HG02884 (cell line): Measurements from ENCODE around the gene MDGA2.
"Not testable (repeated sequence)": the region's sequence is repeated elsewhere in the genome, so short reads cannot be mapped to it uniquely, and the experiment has no call there.

Experiments used
- ATAC-seq: cut with Tn5 transposase; IDR thresholded peaks from one replicate; pipeline ENCODE4 v1.9.1; 2021; ENCODE audit warnings: mild to moderate bottlenecking, moderate library complexity; ENCODE audit not compliant: unreplicated experiment

Gene MDGA2

GRCh38 chr14:47246367-47246766 lies 429.0 kb downstream of the MDGA2 start:
- no peak for ATAC-seq

GRCh38 chr14:47242579-47242978 lies 432.8 kb downstream of the MDGA2 start:
- ATAC-seq, result not testable (repeated sequence)

- ATAC-seq, result no peak
Observed at GRCh38 chr14:47240748-47241437, 434.5 kb downstream of the MDGA2 start.

DNA sequence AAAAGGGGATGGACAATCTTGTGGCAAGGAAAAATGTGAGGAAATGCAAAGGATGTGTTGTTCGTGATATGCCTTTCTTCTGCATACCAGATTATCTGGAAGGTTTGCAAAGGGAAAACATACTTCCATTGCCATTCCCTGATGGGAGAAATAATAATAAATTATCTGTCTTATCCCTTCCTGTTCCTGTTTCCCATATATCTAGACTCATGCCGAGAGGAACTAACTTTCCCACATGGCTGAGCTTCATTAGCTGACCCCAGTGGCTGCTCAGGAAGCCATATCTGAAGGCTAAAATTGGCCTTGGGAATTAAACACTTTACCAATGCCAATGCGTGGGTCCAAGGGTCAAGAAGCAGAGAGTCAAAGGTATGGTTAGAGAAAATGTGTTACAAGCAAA lies 439.8 kb downstream of the MDGA2 start:
- ATAC-seq, result no peak

GRCh38 chr14:47226877-47227520 lies 448.4 kb downstream of the MDGA2 start:
- ATAC-seq, result no peak

- ATAC-seq, result no peak
Observed at GRCh38 chr14:47223656-47224055, 451.7 kb downstream of the MDGA2 start.

GRCh38 chr14:47220096-47220495 lies 455.3 kb downstream of the MDGA2 start:
- no peak for ATAC-seq

DNA sequence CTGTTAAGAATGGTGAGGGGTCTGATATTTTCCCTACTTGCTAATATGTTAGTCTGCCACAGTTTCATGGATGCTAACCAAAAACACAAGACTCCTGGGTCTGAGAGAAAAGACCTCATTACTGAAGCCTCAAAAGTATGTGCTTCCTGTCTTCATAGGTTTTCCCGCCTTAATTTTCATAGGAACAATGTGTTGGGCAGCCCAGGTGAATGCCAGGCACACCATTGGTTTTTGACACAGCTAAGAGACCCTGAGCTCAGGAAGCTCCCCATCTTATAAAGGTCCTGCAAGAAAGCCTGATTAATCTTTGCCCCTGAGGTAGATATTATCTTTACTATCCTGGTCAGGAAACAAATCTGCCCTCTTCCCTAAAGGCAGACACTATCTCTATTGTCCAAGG lies 464.1 kb downstream of the MDGA2 start:
- no peak for ATAC-seq

- ATAC-seq, result no peak
Observed at GRCh38 chr14:47210099-47210498, 465.3 kb downstream of the MDGA2 start.

DNA sequence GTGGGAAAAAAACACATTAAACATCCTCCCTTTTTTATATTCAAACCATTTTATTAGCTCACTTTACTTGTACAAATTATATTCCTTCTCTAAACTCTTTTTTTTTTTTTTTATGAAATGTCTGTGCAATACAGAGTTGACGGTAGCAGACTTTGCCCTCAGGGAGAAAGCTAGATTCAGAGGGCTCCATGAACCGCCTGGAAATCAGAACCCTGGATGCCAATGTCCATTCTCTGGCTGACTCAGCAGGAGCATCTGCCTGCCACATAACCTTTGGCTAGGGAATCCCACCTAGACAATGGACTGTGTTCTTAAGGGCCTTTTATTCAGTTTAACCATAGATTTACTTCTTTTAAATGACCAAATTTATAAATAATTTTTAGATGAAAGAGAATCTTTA lies 467.0 kb downstream of the MDGA2 start:
- ATAC-seq, result no peak

DNA sequence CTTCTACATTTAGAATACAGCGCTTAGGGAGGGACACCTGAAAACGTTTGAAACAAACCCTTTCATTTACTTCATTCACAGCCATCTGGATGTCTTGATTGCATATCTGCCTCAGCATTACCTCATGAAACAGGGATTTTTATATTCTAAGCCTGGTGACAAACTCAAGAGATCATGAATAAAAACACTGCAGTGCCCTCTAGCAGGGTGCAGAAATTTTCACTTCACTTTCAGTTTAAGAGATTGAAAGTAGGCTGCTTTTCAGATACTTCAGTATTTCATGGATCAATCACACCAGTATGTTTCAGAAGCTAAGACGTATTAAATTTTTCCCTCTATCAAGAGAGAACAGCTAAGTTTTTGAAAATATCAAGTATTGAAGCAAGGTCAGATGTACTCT lies 467.8 kb downstream of the MDGA2 start:
- ATAC-seq, result no peak

DNA sequence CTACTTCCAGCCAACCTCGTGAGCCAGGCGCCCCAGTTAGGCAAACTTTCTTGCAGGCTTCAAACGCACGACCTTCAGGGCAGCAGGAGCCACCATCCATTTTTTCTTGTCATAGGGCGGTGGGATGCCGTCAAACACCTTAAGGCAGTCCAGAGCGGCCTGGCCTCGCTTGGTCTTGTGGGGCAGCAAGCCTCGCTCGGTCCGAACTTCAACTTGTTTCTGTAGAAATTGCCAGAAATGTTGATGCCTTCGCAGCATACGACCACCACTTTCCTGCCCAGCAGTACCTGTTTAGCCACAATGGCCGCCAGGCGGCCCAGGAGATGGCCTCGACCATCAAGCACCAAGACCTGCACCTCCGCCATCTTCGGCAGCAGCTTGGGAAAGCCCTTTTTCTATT lies 474.7 kb downstream of the MDGA2 start:
- ATAC-seq, result no peak

GRCh38 chr14:47195582-47195981 lies 479.8 kb downstream of the MDGA2 start:
- no peak for ATAC-seq

- ATAC-seq, result no peak
Observed at GRCh38 chr14:47194055-47194454, 481.4 kb downstream of the MDGA2 start.

- not testable (repeated sequence) for ATAC-seq
Observed at GRCh38 chr14:47192203-47192602, 483.2 kb downstream of the MDGA2 start.

- ATAC-seq, result no peak
Observed at GRCh38 chr14:47191700-47192099, 483.7 kb downstream of the MDGA2 start.

- ATAC-seq, result no peak
Observed at GRCh38 chr14:47189911-47190484, 485.4 kb downstream of the MDGA2 start.

GRCh38 chr14:47186486-47186885 lies 488.9 kb downstream of the MDGA2 start:
- ATAC-seq, result no peak

DNA sequence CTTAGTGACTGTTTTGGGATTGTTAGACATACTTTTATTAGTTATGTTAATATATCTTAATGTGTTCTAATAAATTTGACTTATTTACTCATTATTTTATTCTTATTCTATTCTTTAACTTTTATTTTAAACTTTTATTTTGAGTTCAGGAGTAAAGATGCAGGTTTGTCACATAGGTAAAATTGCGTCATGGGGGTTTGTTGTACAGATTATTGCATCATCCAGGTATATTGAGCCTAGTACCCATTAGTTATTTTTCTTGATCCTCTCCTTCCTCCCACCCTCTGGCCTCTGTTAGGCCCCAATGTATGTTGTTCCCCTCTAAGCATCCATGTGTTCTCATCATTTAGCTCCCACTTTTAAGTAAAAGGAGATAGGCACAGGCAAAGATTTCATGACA lies 495.5 kb downstream of the MDGA2 start:
- no peak for ATAC-seq

DNA sequence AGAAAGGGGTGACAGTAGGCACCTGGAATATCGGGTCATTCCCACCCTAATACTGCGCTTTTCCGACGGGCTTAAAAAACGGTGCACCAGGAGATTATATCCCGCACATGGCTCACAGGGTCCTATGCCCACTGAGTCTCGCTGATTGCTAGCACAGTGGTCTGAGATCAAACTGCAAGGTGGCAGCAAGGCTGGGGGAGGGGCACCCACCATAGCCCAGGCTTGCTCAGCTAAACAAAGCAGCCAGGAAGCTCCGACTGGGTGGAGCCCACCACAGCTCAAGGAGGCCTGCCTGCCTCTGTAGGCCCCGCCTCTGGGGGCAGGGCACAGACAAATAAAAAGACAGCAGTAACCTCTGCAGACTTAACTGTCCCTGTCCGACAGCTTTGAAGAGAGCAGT lies 503.5 kb downstream of the MDGA2 start:
- ATAC-seq, result not testable (repeated sequence)

DNA sequence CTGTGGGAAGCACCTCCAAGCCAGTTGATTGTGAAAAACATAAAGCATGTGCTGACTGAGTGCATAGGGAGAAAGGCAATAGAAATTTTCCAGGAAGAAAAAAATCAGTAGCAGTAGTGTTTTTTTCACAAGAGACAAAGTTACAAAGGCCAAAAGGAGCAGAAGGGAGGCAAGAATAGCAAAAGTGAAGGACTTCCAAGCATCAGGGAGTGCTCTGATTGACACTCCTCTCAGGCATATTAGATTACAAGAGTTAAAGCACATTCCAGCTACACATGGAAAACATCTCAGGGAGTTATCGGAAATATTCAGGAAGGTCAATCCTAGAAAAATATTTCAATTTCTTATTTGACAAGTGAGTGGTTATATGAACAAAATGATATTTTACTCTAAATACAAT lies 508.0 kb downstream of the MDGA2 start:
- no peak for ATAC-seq

DNA sequence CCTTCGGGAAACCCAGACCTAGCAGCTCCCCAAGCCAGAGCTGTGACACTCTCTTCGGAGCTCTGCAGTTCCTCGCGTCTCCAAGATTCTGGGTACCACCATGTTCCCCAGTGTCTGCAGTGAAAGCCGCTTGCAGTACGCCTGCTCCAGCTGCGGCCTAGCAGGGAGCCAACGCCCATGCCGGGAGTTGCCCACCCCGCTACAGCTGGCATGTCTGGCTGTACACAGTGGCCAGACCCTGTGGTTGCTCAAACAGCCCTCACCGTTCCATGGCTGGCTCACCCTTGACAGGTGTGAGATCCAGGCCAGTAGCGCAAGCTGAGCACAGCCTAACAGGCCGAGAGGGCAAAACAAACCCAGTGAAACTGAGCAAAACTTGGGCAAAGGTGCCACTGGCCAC lies 520.0 kb downstream of the MDGA2 start:
- no peak for ATAC-seq
